Activated CD4-positive, alpha-beta T cell treated with anti-CD3 and anti-CD28 coated beads, Interleukin-2, amount 50 U/mL, for 48 hours (primary cell): Measurements from ENCODE around the gene DBR1.
A peak's percentile ranks its signal among the peaks of the same experiment; 100 is the strongest.
"Not testable (repeated sequence)": the region's sequence is repeated elsewhere in the genome, so short reads cannot be mapped to it uniquely, and the experiment has no call there.

Experiments used
- DNase-seq, 2 experiments: peaks; one replicate each; pipeline ENCODE4 v3.0.0-alpha.2; 2020

The DBR1 gene

DNA sequence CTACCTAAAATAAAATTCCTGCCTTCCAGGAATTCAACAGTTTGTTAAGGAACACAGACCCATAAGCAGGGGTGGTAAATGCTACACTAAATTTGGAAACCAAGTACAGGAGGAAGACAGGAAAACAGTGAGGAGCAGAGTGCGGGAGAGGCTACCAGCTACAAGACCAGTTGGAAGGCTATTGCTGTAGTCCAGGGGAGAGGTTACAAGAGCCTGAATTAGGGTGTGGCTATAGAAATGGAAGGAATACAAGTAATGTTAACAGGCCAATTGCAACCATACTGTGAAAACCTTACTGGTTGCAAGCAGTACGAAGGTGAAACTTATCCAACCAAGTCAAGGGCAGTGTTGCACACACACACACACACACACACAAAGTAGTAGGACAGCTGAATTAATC lies 11.5 kb upstream of the DBR1 start:
- no peak for DNase-seq

DNA sequence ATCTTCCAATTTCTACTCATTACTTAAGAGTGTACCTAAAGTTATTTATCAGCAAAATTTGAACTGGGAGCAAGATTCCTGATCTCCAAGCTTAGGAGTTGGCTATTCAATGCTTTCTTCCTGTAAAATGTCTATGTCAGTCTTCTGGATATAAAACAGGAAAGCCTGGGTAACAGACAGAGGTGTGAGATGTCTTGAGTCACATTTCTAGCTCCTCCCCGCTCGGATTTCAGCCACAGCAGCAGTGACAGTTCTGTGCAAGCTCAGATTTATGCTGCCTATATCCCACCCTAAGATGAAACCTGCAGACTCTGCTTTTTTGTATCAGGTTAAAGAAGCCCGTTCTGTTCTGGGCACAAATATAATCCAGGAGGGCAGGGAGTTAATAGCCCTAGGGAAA lies 10.3 kb upstream of the DBR1 start:
- no peak for DNase-seq

DNA sequence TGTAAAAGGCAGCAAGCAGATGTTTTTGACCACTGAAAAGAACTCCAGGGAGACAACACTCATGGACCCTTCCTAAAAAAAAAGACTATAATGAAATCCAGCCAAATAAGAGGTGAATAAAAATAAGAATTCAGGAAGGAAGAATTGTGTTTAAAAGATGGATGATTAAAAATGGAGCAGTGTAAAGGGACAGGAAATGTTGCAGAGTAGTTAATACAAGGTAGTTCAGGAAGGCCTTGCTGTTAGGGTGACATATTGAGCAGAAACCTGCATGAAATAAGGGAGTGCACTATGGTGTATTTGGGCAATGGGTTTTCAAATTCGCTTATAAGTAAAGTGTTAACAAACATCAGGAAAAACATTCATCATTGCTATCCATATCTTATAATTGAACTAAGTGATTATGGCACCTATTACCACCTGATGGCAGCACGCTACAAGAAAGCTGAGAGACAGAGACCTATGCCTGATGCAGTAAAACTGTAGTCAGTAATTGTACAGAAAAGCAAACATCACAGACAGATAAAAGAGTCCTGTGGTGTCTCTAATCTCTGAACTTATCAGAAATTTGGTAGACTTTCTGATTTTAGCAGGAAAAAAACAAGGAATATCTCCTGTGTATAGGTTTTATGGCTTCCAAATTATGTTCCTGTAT lies 5.8 kb upstream of the DBR1 start:
- DNase-seq, result peak; percentile 10 to 34

DNA sequence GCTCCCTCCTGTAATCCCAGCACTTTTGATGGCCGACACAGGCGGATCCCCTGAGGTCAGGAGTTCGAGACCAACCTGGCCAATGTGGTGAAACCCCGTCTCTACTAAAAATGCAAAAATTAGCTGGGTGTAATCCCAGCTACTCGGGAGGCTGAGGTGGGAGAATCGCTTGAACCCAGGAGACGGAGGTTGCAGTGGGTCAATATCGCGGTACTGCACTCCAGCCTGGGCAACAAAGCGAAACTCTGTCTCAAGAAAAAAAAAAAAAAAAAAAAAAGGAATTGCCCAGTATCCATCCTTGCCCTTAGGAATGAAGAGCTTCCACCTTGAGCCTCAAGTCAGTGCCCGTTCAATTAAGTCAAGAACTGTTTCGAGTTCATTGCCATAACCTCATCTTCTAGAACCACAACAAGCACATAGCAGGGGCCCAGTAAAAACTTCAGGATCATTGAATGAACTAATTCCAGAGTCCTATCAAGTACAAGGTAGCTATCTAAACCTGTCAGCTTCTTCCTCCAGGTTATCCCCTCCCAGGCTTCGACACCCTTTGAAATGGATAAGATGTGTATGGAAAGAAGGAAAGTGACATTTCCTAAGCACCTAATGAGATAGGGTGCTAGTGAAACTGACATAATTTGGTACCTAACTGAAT lies 826 bp downstream of the DBR1 start:
- no peak for DNase-seq

DNA sequence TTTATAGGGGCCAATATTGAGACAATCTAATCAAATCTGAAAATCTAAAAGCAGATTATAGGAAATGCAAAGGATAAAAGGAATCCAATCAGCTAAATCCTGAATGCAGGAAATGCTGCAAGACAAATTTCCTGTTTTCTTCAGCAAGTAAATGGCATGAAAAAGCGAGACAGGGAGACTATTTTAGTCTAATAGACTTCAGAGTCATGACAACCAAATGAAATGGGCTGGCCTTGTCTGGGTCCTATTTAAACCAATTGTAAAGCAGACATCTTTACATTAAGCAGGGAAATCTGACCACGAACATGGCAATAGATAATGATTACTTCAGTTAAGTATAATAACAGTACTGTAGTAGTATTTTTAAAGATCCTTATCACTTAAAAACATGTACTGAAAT lies 2.1 kb downstream of the DBR1 start:
- no peak for DNase-seq

DNA sequence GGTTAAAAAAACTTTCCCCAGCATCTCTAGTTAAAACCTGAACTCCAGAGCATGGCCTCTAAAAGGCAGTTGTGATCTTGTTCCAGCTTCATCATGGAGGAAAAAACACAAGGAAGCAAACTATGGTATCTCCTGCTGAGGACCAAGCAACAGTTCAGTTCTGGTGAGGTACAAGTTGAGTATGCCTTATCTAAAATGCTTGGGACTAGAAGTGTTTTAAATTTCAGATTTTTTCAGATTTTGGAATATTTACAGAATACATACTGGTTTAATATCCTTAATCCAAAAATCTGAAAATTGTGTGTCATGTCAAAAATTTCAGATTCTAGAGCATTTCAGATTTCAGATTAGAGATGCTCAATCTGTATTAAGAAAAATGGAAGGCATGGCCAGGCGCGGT lies 9.7 kb downstream of the DBR1 start:
- DNase-seq, result no peak

DNA sequence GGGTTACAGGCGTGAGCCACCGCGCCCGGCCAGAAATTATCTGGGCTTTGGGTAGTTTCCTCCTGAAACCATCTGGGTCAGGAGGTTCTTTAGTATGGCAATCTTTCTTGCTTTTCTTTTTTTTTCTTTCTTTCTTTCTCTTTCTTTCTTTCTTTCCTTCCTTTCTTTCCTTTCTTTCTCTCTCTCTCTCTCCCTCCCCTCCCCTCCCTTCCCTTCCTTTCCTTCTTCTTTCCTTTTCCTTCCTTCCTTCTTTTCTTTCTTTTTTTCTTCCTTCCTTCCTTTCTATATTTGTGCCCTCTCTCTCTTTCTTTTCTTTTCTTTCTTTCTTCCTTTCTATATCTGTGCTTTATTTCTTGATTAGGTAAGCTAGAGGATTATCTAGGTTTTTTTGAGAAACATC lies 17.0 kb downstream of the DBR1 start:
- no peak for DNase-seq

DNA sequence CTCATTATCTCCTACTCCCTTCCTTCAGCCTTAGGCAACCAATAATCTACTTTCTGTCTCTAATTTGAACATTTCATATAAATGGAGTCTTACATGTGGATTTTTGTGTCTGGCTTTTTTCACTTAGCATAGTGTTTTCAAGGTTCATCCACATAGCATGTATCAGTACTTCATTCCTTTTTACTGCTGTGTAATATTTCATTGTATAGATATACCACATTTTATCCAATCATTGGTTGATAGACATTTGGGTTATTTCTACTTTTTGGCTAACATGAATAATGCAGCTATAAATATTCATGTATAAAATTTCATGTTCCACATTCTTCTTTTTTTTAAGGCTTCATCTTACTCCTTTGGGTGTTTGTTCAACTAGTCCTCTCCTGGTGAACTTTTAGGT lies 20.2 kb downstream of the DBR1 start:
- no peak for DNase-seq

DNA sequence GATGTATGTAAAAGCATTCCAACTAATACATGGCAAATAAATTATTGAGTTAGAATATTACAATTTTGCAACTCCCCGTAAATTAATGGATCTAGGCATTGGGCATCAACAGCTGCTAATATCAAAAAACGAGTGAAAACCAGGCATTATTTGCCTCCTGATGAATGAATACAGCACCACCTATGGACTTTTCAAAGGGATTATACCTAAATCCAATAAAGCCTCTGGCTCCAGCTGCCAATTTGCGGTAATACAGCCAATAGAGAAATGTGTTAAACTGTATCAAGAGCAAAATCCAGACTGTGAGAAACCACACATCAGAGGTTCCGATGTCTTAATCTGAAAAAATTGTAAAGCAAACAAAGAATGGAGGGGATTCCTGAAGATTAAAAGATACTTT lies 26.2 kb downstream of the DBR1 start:
- no peak for DNase-seq

DNA sequence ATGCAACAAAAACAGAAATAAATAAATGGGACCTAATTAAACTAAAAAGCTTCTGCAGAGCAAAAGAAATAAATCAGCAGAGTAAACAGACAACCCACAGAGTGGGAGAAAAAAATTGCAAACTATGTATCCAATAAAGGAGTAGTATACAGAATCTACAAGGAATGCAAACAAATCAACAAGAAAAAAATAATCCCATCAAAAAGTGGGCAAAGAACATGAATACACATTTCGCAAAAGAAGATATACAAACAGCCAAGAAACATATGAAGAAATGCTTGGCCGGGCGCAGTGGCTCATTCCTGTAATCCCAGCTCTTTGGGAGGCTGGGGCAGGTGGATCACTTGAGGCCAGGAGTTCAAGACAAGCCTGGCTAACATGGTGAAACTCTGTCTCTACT lies 32.5 kb downstream of the DBR1 start:
- not testable (repeated sequence) for DNase-seq

DNA sequence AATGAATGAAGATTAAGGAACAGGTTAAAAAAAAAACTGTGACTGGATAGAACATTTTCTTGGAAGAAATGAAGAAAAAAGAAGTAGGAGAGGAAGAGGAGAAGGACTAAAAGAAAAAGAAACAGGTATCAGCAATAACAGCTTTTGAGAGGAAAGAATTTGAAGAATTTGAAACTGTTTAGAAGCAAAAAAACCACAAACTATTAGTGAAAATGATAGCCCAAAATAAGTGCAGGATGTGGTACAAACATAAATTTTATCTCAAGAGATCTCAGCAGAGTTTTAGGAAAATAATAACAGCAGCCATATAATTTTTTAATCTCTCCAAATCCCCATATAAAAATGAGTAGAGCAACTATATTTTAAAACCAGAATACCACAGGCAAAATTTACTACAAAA lies 33.8 kb downstream of the DBR1 start:
- DNase-seq, result no peak

DNA sequence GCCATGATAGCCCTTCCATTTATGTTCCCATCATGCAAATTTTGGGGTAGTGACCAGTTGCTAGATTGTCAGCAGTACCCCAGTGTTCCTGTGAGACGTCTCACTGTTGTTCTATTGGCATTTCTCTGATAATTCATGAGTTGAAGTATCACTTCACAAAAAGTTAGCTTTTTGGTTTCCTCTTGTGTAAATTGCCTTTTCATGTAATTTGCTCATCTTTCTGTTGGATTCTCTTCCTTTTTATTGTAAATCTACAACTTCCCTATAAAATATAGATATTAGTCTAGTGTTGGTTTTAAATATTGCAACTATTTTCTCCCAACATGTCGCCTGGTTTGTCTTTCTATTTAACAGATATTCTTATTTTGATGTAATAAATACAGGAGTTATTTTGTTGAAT lies 35.0 kb downstream of the DBR1 start:
- no peak for DNase-seq

DNA sequence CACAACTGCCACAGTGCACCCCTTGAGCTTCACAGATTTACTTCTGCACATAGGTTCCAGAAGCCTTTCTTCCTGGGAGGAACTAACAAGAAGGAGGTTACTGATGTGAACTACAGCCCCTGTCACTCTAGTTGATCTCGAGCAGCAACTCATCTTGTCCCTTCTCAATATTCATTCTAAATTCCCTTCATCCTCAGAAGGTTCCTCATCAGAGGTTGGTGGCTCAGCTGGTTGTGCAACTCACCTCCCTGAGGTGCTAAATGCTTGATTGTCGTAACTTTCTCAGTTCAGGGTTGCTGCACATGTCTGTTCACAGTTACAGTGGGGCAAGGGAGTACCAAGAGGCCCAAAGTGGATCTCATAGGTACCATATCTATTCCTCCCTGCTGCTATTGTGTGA lies 36.9 kb downstream of the DBR1 start:
- DNase-seq, result no peak

DNA sequence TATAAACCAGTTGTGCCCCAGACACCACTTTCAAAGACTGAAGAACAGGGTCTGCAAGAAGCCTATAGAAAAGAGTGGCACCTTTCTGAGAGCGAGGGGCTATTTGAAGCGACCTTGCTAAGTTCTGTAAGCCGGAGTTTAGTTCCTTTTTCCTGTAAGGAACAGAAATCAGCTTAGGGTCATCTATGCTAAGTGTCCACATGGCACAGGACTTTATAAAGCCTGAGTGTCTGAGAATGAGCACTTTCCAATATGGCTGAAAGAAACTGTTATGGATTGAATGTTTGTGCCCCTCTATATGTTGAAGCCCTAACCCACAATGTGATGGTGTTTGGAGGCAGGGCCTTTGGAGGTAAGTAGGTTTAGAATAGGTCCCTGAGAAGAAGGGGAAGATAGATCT lies 38.5 kb downstream of the DBR1 start:
- DNase-seq, result no peak

DNA sequence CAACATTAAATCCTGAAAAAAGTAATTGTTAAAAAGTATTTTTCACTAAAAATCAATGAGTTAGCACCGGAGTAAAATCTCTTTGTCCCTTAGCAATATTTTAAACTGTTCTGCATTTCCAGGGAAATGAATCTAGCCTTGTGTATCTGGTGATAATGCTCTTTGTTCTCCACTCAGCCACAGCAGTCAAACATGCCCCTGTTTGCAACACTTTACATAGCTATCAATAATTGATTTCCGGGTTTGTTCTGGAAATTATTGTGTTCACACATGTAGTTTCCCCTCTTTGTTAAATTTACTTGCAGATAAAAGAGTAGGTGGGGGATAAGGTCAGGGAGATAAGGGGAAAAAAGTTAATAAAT lies 38.9 kb downstream of the DBR1 start:
- no peak for DNase-seq

DNA sequence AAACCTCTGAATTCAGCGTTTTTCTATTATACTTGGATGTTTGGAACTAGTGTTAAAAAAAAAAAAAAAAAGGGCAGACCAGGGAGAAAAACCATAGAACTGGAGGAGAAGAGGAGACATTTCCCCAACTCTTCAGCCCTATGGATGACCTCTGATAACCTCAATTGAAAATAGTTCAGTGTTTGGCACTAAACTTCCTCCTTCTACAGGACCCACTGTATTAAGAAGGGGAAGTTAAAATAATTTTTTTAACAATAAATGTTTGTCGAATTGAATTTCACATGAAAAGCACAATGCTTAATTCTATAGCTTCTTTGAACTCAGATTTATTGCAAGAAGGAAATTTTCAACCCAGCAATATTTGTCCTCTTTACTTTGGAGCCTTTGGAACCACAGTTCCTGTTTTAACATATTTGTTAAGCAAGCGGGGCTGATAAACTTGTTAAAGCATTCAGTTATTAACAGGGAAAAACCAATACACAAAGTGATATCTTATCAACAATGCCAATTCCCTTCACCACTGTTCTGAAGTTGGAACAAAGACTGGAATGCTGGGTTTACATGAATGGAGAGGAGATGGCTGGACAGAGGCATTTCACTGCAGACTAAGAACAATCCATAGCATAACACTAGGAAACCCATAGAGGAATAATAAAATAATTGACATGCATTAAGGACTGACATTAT lies 39.4 kb downstream of the DBR1 start:
- DNase-seq, result no peak

DNA sequence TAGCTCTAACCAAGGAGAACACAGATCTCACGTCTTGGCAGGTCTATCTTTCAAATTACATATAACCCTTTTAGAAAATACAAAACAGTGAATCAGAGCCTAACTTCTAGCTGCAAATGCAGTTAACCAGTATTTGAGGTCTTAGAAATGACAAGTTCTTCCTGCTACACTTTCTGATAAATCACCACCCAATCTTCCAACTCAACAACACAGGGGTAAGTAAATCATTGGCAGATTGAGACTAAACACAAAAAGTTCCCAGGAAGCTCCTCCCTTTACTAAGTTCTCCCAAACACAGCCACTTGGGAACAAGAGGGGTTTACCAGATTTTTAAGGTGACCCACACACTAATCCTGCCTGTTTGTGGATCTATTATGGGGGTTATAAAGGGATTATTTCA lies 42.5 kb downstream of the DBR1 start, which contains the start of gene A4GNT:
Gene A4GNT (minus strand): TSS at position 152 of the 400 bp plus-strand sequence. CDS start 1,134 bp downstream, outside the sequence.
- DNase-seq, result no peak

DNA sequence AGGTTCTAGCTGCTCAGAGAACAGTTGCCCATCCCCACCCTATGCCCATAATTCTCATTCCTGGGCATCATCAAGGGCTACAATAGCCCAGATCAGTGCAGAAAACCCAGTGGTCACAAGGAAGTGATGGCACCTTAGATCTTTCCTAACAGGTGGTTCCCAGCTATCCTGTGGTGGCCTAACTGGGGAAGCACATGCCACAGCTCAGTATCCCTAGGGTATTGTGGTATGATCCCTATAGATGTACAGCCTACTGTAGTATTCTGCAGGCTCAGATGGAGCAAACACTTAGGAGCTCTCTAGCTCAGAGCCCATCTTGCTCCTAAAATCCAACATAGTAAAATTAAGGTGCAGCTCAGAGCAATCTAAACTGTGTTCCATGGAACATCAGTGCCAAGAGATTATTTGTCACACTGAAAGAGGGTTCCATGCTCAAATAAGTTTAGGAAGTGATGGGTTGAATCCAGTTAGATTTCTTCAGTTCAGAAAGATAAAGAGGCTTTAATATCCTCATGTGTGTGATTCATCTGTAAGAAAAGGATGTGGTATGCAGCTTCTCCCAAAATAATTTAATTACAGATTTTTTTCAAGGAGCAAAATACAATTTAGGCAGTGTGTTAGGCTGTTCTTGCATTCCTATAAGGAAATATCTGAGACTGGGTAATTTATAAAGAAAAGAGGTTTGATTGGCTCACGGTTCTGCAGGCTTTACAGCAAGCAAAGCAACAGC lies 46.9 kb downstream of the DBR1 start:
- no peak for DNase-seq

DNA sequence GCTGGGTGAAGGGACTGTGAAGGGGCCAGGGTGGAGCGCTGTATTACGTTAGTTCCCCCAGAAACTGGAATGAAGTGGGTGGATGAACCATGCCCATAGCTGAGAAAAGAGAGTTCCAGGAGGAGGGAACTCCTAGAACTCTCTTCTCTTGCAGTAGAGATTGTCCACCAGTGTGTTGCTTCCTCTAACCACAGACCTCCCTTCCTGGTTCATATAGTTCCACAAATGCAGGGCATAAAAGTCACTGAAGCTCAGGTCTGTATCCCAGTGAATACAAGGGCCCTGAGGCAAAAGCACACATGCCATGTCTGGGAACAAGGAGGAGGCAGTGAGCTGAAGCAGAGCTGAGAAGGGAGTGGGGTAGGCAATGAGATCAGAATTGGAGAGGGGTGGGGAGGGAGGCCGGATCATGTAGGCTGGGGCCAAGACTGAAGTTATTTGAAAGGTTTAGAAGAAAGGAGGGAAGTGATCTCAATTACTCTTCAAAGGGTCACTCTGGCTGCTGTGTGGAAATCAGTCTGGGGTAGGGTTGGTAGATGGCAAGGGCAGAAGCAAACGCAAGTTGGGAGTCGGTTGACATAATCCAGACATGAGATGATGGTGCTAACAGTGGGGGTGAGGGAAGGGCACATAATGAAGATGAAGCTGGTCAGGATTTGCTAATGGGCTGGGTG lies 49.0 kb downstream of the DBR1 start:
- no peak for DNase-seq

DNA sequence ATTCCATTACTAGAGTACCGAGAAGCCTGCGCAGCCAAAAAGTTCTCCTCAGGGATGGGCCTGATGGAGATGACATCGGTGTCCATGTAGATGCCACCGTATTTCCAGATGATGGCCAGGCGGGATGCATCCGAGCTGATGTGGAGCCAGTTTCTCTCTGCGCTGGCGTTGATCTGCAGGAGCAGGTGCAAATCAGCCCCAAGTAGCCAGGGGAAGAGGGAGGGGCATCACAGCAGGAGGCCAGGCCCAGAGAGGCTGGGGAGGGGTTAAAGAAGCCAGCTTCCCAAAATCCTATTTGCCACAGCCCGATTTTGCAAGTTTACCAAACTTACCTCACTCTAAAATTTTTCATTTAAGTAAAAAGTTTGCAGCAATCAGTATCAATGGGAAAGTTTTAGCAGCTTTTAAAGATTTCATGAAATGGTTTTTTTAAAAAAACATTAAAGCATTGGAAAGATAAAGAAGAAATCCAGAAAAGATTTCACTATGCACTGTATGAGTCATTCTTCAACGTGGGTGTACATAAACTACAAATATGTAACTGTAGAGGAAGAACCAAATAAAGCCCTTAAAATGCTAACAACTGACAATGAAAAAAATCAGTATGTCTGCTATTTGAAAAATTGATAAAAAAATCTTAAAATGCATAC lies 49.9 kb downstream of the DBR1 start:
- no peak for DNase-seq

DNA sequence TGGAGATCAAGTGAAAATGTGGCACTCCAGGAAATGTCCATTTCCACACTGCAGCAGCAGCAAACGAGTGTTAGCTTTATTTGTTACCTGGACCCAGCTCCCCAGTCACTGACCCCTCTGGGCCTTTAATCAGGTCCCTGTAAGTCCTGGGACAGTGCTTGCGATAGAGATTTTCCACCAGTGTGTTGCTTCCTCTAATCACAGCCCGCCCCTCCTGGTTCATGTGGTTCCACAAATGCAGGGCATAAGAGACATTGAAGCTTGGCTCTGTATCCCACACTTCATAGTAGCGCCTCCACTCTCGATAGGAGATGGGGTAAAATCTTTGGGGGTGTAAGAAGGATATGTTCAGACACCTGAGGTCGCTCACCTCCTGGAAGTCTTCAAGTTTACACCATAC lies 50.5 kb downstream of the DBR1 start:
- DNase-seq, result no peak

DNA sequence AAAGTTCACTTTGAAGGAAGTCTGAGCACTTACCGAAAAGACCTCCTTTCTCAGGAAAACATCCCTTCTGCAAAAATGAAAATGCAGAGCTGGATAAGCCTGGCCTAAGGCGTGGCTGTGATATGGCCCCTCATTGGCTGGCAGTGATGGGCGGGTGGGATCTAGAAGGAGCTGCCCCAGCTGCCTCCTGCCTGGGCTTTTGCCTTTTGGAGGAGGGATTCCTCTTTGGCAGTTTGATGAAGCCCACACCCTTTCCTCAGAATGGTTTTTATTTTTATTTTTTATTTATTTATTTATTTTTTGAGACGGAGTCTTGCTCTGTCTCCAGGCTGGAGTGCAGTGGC lies 55.3 kb downstream of the DBR1 start:
- no peak for DNase-seq
